Posterior vena cava (tissue), 2 donors: ENCODE results near the gene FBN1. TPM values are rescaled to one million over a fixed set of nuclear protein-coding genes. Genes with fewer than 3 reads are reported as not detected.

Source experiments
- DNase-seq: peaks from one replicate; pipeline ENCODE4 v3.0.0-alpha.2; 2020; ENCODE audit warnings: low spot score
- intact Hi-C, 2 donors: fragments of 100-400 bp; cut with DNase I; formaldehyde crosslinking; loops; one replicate each; pipeline versions ENCODE4 v1.14.1 to v1.14.2; 2022 to 2023
- total RNA-seq, 2 donors: library from RNA; stranded (reverse); fragmentation: NEBNext Ultra II Directional; extraction: Animal tissue kit (Norgen Biotek cat#: 25700); gene quantifications; one replicate each; pipeline ENCODE4 v1.2.1, GENCODE V29; 2021
- donor health status: DM: yes; HTN: yes; CAD: no.
- donor health status: DM: yes; HTN: yes; CAD: no.

FBN1 gene
- total RNA-seq, 2 donors from 2014 or later: 194 to 541 TPM

DNA sequence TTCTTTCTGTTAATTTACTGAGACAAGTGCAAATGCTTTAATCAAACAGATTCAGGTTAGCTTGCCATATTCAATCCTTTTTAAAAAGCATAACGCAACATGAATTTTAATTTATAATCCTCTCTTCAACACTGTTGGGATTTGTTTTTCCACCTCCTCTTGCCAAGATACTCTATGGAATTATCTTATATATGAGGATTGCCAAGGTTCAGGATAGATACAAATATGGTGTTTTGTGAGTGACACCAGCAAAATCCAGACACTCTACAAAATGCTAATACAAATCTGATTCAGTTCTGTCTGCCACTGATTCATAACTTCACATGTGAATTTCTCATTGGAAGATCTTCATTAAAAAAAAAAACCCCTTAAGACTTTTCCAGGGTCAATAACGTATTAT is 104.8 kb downstream of the FBN1 start:
- intact Hi-C loops: loop anchor here in 1 of 2 donors (10.0 kb wide), 1 partner anchor 104 kb away; the partner anchor contains the start of gene FBN1
- DNase-seq: no peak

DNA sequence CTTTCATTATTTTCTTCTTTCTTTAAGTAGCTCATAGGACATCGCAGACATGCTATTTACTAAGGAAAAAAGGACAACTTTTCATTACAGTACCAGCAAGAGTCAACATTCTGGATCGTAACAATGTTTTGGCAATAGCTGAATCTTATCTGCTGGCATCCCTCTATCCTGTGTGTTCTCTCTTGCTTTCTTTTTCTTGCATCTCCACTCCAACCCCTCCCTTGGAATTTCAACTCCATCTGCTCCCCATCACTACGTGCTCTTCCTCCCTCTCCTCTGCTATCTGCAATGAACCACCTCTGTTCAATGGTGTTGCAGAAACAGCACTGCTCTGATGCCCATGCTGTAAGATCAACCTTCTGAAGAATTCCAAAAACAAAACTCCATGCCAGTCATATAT is 106.6 kb downstream of the FBN1 start:
- intact Hi-C loops: no loop called here
- DNase-seq: no peak

DNA sequence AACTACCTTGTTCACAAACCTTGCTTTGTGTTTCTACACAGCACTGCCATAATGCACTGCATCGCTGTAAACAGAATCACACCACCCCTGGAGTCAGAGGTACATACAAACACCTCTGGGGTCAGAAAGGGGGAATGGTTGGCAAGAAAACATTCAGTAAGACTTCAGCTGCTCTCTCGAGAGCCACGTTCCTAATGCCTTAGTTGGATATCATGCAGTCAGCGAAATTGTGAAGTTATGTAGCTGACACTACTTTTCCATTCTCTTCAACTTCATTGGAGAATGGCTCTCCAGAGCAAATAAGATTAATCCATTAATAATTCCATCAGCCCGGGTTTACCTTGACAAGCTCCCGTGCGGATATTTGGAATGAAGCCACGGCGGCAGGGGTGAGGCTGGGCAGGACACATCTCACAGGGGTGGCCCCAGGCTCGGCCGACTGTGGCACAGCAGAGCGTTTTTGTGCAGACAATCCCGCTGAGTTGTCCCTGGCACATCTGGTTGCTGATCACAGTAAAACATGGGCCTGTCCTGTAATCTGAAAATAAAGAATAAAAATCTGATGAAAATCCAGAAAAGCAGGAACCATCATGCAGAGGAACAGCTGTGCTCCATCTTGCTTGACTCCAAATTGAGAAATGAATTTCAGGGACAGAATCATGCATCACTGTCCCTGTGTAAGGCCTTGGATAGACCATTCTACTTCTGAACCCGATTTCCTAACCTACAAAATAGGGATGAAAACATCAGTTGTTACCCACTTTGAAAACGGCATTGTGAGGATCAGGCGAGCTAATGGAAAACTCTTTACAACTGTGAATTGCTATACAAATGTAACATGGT is 108.0 kb downstream of the FBN1 start:
- DNase-seq: no peak
- intact Hi-C loops: no loop called here

DNA sequence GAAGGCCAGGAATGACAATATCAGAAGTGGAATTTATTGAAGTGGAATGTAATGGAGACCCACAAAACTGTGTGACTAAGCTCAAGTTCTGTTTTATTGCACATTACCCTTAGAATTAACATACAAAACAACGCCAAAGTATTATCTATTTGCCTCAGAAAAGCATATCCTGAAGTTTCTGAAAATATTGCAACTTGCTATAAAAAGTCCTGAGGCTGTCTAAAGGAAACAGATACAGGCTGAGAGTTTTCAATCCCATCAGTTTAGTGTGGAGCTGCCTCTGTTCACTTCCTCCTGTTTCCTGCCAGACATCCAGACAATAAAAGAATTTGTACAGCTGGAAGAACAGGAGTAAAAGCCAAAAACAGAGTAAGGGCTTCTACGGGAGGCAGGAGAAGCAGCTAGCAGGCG is 108.8 kb downstream of the FBN1 start:
- intact Hi-C loops: no loop called here
- no peak for DNase-seq

DNA sequence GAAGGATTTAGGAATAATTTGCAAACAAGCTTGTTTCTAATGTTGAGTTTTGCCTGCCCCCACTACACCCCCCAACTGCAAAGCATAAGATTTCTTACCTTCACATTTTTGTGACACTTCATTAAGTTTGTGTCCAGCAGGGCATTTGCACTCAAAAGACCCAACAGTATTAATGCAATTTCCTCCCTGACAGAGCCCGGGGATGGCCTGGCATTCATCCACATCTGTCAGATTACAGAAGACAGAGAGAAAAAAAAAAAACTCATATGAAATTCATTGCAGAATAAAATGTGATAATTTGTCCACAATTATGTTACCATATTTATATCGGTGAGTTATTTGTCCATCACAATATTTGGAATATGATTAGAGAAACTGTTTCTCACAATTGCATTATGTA is 111.5 kb downstream of the FBN1 start:
- intact Hi-C loops: no loop called here
- no peak for DNase-seq

DNA sequence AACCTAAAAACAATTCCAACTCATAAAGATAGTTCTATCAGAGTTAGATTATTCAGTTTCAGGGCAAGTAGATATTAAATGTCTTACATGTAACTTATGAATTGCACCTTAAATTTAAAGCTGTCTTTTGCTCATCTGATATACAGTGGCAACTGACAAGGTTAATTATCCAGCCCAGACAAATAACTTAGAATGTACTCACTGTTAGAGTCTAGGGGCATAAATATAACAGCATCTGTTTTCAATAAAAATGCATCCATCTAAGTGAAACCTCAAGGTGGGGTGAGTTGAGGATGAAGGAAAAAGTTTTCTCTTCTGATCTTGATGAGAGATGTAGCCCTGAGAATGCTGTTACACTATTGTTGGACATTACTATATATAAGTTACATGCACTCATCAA is 112.6 kb downstream of the FBN1 start:
- intact Hi-C loops: no loop called here

DNA sequence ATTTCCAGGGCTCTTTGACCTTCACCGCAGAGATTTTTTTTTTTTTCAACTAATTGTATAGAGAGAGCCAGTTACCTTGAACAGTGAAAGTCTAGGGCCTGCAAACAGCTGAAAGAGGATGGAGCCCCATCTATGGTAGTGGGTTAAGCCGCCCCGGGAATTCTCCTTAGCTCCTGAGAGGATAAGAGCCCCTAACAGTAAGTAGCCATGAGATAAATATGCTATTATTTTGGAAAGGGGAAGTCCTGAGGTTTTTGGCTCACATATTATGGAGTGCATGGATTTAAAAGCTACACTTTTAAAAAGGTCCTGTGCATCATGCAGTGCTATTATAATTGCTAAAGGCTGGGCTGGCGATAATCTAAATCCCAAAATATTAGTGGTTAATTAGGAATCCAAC is 115.0 kb downstream of the FBN1 start:
- no peak for DNase-seq
- intact Hi-C loops: no loop called here

More for the DNA sequence above, 112.6 kb downstream of the FBN1 start:
- no peak for DNase-seq

DNA sequence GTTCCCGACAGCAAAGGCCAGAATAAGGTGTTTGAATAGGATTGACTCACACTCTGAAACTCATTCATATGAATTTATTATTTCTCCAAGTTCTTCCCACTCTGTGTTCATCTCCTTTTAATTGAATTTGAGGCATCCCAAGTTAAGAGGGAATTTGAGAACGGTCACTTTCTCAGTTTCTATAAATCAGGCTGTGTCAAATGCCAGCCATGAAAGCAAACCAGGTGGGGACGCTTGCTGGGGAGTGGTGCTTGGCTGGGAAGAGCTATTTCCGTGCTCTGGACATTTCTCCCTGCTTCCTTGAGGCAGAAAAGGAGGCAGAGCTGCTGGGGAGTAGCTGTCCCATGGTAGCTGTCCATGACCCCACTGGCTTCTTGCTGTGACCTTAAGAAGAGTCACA is 116.6 kb downstream of the FBN1 start:
- intact Hi-C loops: no loop called here
- no peak for DNase-seq

DNA sequence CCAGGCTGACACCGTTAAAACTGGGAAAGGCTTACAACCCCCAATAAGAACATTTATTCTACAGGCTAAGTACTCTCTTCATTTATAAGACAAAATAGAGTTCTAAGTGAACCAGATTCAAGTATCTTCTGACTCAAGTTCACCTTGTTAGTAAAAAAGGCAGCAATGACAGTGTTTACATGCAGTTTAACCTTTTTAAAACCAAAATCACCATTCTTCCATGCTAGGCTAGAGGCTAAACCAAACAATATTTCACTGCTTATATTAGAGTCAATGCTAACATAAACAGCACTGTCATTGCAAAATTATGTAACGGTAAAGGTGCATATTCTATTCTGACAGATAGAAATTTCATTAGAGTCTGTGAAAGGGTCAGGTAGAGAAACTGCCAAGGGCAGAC is 118.0 kb downstream of the FBN1 start:
- intact Hi-C loops: no loop called here
- no peak for DNase-seq

DNA sequence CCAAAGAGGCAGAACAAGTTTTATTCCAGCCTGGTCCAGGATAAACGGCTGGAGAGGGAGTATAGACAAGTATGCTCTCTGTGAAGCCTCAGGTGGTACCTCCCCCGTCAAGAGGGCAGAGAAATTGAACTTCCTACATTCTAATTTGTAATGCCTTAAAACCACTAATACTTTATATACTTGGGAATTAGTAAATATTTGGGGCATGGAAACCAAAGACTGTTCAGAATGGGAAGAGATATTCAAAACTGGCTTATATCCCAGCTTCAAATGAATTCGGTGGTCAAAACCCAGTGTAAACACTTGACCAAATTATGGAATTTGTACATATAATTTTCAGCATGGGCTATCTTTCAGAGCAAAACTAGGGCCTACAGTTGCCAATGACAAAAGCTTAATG is 122.6 kb downstream of the FBN1 start:
- DNase-seq: no peak
- intact Hi-C loops: no loop called here

DNA sequence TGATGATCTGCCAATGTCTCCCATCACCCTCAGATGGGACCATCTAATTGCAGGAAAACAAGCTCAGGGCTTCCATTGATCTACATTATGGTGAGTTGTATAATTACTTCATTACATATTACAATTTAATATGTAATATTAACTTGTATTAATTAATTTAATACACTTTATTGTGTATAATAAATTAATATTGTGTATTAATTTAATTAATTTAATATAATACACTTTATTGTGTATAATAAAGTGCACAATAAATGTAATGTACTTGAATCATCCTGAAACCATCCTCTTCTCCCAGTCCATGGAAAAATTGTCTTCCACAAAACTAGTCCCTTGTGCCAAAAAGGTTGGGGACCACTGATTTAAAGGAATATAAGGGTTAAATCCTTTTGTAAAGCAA is 123.4 kb downstream of the FBN1 start:
- no peak for DNase-seq
- intact Hi-C loops: no loop called here

DNA sequence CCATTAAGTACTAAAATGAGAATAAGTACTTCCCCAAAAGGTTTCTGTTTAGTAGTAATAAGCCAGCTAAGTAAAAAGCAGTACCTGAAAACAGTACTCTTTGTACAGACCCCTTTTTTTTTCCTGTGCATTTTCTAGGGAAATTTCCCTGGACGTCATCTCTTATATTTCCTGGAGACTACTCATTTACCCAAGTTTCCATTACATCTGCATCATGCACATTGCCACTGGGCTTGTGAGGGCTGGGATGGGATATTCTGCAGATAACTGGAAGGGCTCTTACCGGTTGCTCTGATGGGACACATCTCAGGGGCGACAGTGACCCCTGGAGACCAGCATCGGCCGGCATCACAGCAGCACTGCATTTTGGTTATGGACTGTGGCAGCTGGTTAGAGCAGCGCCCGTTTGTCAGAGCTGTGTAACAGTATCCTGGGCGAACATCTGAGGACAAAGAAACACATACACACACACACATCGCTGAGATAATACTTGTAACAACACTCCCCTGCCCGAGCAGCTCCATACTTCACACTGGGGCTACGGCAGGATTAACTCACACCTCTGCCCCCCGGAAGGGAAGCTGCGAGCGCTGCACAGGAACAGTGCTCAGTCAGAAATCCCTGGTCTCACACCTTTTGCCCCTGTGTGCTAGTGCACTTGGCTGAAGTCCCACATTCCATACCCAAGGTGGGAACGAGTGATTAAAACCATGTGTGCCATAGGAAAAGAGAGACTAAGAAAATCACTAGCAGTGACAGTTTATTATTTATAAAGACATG is 124.9 kb downstream of the FBN1 start:
- intact Hi-C loops: no loop called here
- no peak for DNase-seq

DNA sequence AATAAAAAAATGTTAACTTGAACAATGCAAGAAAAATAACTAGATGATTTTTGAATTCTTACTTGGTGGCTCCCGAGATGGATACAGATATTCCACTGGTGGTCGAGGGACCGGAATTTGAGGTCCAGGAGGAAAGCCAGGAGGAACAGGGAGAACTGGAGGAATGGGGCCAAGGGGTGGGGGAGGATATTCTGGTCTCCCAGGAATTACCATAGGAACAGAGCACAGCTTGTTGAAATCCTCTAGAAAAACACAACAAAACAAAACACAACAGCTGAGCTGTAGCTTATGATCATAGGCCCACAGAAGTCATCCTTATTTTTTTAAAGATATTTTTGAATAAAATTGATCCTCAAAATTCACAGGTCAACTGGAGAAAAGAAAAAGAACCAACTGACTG is 129.4 kb downstream of the FBN1 start:
- no peak for DNase-seq
- intact Hi-C loops: no loop called here

DNA sequence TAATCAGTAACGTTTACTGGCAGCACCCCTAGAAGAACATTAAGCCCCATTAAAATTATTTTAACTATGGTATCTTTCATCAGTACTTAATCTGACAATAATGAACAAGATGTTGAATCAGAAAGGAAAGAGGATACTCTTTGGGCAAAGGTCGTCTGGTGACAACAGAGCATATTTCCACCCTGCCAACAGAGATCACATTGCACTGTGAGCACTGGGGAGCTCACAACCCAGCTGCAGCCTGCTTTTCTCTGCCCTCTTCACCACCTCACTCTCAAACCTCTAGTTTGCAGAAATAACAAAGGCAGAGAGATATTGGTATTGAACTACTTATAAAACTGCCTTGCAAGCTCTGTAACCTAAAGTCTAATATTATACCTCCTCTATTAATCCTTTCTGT is 130.0 kb downstream of the FBN1 start:
- intact Hi-C loops: no loop called here

DNA sequence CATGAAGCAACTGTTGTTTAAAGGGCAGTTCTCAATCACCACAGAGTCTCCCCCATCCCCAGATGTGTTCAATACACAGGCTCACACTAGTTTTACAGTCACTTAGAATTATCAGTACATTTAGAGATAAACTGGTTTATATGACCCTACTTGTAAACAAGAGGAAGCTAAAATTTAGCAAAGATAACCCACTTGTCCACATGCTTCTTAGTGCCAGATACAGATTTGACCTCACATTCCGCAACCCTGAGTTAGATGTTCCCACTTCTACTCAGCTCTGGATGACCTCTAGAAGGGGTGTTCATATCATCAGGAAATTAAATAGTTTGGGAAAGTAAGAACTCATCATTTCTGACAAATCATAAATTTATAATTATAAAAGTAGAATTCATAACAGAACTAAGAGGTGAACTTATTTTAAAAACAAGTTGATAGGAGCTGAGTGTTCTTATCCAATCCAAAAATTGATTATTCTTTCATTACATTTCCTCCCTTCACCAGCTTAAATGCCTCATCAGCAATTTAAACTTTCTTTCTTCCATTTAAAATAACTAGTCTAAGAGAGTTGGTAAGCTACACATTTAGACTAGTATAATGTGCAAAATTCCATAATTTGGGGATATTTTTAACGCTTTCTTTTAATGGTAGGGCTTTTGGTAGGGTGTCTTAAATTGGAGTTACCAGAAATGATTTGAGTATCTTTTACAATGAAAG is 131.2 kb downstream of the FBN1 start:
- DNase-seq: no peak

More for the DNA sequence above, 130.0 kb downstream of the FBN1 start:
- no peak for DNase-seq

DNA sequence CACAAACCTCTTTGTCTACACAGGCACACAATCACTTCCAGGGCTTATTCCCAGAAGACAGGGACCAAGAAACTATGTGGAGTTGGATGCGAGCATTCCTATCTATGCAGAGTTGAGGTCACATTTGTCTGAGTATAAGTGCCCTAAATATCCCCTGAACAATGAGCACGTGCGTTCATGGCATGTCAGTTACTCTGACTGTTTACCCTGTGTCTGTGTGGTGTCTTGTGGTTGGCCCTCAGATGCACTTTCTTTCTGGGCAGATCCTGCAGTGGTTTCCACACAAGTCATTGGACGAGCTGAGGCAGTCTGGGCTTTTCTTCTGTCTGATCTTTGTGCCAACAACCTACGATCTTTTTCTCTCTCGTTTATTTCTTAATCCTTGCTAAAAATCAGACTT is 134.5 kb downstream of the FBN1 start:
- intact Hi-C loops: no loop called here
- no peak for DNase-seq

More for the DNA sequence above, 131.2 kb downstream of the FBN1 start:
- intact Hi-C loops: no loop called here

DNA sequence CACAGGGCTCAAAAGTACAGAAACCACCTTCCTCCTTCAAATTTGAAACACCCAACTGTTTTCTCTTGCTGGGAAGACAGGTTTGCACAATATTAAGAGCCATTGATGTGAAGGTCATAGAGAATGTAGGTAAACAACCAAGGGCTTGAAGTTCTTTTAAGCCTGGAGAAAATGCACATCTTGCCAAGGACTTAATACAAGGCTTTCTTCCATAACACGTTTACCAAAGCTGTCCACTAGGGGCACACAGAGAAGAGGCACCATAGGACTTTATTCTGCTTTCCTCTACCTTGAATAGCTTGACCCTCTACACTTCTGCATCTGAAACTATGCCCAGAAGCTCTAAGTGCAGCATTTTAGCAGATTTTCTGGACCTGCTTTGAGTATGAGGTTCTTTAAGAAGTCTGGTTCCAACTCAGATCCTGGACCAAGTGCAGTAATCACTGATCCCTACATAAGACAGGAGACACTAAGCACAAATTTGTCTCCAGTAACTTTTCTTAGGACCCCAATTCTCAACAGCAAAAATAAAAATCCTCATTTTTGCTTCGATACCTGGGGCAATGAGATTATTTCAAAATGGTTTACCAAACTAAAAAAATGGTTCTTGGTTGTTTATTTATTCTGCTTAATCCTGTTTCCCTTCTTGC is 138.0 kb downstream of the FBN1 start:
- DNase-seq: no peak

DNA sequence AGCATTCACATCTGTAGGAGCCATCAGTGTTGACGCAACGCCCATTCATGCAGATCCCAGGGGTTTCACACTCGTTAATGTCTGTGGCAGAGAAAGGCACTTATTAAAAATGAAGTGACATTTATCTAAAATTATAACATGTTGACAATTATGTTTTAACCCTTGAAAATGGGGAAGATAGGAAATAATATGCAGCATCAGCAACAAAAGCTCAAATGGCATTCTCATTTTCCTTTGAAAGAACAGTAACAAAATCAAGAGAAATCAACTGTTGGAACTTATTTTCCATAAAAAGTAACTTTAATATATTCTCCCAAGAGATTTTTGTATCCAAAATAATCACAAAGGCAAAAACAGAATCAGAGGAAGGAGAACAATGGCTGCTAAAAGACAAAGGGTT is 140.4 kb downstream of the FBN1 start:
- intact Hi-C loops: no loop called here
- no peak for DNase-seq

More for the DNA sequence above, 138.0 kb downstream of the FBN1 start:
- intact Hi-C loops: no loop called here

DNA sequence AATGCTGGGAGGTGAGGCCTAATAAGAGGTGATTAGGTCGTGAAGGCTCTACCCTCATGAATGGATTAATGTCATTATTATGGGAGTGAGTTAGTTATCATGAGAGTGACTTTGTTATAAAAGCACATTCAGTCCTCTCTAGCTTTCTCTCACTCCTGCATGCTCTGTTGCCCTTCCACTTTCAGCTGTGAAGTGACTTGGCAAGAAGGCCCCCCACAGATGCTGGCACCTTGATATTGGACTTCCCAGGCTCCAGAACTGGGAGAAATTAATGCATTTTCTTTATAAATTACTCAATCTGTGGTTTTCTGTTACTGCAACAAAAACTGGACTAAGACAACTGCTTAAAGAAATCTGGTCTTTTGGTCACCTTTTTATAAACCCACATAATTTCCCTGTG is 144.3 kb downstream of the FBN1 start:
- no peak for DNase-seq
- intact Hi-C loops: no loop called here

DNA sequence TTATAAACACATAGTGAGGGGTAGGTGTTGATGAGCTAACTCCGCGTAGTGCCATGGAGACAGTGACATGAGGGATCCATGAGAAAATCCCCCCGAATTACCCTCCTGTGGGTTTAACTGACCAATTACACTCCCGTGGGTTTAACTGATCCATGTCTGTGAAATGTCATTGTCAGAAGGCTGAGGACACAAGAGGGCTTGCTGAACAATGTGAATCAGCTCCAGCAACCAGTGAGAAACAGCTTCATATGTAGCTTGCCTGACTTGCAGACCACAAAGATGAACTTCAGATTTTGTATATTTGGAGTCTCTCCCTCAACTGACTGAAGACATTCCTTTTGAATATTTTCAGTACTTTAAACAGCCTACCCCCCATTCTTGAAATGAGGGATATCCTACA is 144.9 kb downstream of the FBN1 start:
- intact Hi-C loops: no loop called here
- no peak for DNase-seq
